MCF 10A (cell line): ENCODE results near the gene TGFBI. TPM values are rescaled to one million over a fixed set of nuclear protein-coding genes. Genes with fewer than 3 reads are reported as not detected.

Source experiments
- BruUV-seq: library from RNA; stranded (reverse); fragments of 400-500 nt; replicated peaks from 2 replicates; lab custom pipeline; 2021; lab: Mats Ljungman, UMichigan
- CTCF ChIA-PET: fragments of 300-600 bp; sonication (Branson Sonifier 250); formaldehyde crosslinking; extraction: SDS; loops from one replicate; lab custom pipeline; 2021; ENCODE audit warnings: antibody characterized with exemption, inconsistent platforms; lab: Yijun Ruan, JAX
- POLR2A ChIA-PET: fragments of 300-600, 350-650 bp; sonication (Branson Sonifier 250); formaldehyde crosslinking; extraction: SDS; loops from one replicate; lab custom pipeline; 2020; ENCODE audit warnings: antibody characterized with exemption, inconsistent platforms; lab: Yijun Ruan, JAX
- DNase-seq: peaks from one replicate; pipeline ENCODE4 v3.0.0-alpha.2; 2018; ENCODE audit not compliant: unreplicated experiment
- H3K27ac Mint-ChIP-seq: one replicate; pipeline ENCODE4 v1.8.0; 2022; ENCODE audit warnings: mild to moderate bottlenecking, low read depth, mixed read lengths; ENCODE audit not compliant: unreplicated experiment
- H3K27me3 Mint-ChIP-seq: one replicate; pipeline ENCODE4 v1.8.0; 2022; ENCODE audit warnings: mixed read lengths; ENCODE audit not compliant: insufficient read depth, unreplicated experiment
- H3K36me3 Mint-ChIP-seq: one replicate; pipeline ENCODE4 v1.8.0; 2022; ENCODE audit warnings: mild to moderate bottlenecking, moderate library complexity, mixed read lengths; ENCODE audit not compliant: insufficient read depth, unreplicated experiment
- H3K4me1 Mint-ChIP-seq: one replicate; pipeline ENCODE4 v1.8.0; 2022; ENCODE audit warnings: mixed read lengths; ENCODE audit not compliant: insufficient read depth, unreplicated experiment
- H3K4me3 Mint-ChIP-seq: one replicate; pipeline ENCODE4 v1.8.0; 2022; ENCODE audit warnings: mild to moderate bottlenecking, moderate library complexity, mixed read lengths; ENCODE audit not compliant: unreplicated experiment
- H3K9me3 Mint-ChIP-seq: one replicate; pipeline ENCODE4 v1.8.0; 2022; ENCODE audit warnings: mixed read lengths; ENCODE audit not compliant: unreplicated experiment
- intact Hi-C: fragments of 100-400 bp; cut with micrococcal nuclease; formaldehyde crosslinking; loops from 2 replicates; pipeline ENCODE4 v1.14.1; 2022
- total RNA-seq: library from RNA; stranded (reverse); gene quantifications from 2 replicates; pipeline ENCODE4 v1.2.3, GENCODE V29; 2022
- TF ChIP-seq, protein P1 (sequence below): fragments of 200-600 bp; IDR thresholded peaks from one replicate; pipeline ENCODE4 v1.8.0; 2022; ENCODE audit warnings: antibody characterized with exemption, mild to moderate bottlenecking; ENCODE audit not compliant: unreplicated experiment

Gene TGFBI
- total RNA-seq, 1 experiment from 2014 or later: 892 TPM

DNA sequence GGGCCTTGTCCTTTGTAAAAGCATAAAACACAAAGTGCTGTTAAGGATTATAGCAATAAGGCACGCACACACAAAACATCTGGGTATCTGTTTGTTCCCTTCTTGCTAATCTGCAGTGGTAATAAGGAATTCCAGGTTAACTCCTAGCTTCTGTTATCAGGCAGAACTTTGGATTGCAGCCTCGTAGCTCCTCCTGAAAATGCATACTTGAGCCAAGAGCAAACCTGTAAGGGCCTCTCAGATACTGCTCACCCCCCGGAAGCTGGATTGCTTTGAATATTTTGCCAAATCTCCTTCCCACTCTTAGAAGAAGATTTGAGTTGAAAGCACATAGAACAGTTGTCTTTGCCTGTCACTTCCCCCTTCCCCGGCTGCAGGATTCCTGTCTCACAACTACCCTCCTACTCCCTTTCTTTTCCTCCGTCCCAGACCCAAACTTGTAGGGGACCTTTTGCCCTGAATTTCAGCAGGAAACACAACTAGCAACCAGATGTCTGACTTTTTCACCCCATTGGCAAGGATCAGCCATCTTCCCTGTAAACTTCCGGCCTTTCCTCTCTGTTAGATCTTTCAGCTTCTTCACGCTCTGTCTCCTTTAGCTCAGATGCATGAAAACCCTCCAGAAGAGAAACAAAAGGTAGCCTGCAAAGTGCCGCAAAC is 75.6 kb downstream of the TGFBI start:
- intact Hi-C loops: no loop called here
- CTCF ChIA-PET: interaction anchor here (0.8 to 3.7 kb wide), 4 partner anchors 8 to 160 kb away, joined by 3 to 14 read pairs (median 4); no protein-coding TSS in a partner anchor
- Mint-ChIP-seq H3K27me3 (no peaks in the 10 kb centered on the region), H3K4me3 (no peak overlapping the region), H3K4me1 (peaks cover 16% of the 10 kb centered on the region), H3K27ac (no peak overlapping the region), H3K9me3 (no peaks in the 10 kb centered on the region), H3K36me3 (no peaks in the 10 kb centered on the region)
- TF ChIP-seq, protein P1, sequence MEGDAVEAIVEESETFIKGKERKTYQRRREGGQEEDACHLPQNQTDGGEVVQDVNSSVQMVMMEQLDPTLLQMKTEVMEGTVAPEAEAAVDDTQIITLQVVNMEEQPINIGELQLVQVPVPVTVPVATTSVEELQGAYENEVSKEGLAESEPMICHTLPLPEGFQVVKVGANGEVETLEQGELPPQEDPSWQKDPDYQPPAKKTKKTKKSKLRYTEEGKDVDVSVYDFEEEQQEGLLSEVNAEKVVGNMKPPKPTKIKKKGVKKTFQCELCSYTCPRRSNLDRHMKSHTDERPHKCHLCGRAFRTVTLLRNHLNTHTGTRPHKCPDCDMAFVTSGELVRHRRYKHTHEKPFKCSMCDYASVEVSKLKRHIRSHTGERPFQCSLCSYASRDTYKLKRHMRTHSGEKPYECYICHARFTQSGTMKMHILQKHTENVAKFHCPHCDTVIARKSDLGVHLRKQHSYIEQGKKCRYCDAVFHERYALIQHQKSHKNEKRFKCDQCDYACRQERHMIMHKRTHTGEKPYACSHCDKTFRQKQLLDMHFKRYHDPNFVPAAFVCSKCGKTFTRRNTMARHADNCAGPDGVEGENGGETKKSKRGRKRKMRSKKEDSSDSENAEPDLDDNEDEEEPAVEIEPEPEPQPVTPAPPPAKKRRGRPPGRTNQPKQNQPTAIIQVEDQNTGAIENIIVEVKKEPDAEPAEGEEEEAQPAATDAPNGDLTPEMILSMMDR: no peak
- DNase-seq: no peak
- BruUV-seq: no TSS peak
- POLR2A ChIA-PET: interaction anchor here (0.5 to 4.5 kb wide), 10 partner anchors 8 to 167 kb away, joined by 3 to 30 read pairs (median 3); partner anchors contain the start of gene SMAD5

- ChIA-PET POLR2A (interaction anchor here (0.7 to 4.5 kb wide), 3 partner anchors 27 to 117 kb away, joined by 3 to 30 read pairs (median 4); partner anchors contain the start of gene SMAD5), CTCF (interaction anchor here (0.6 to 3.7 kb wide), 6 partner anchors 17 to 206 kb away, joined by 3 to 14 read pairs (median 3); no protein-coding TSS in a partner anchor)
- Mint-ChIP-seq H3K4me3 (no peak overlapping the region), H3K4me1 (peaks cover 16% of the 10 kb centered on the region), H3K9me3 (no peaks in the 10 kb centered on the region), H3K27me3 (no peaks in the 10 kb centered on the region), H3K36me3 (no peaks in the 10 kb centered on the region), H3K27ac (peak overlapping the region; percentile 80)
- TF ChIP-seq, protein P1: no peak
- intact Hi-C loops: no loop called here
- no TSS peak for BruUV-seq
- DNase-seq: no peak
These were observed 77.7 kb downstream of the TGFBI start for GRCh38 chr5:136106351-136107031.

DNA sequence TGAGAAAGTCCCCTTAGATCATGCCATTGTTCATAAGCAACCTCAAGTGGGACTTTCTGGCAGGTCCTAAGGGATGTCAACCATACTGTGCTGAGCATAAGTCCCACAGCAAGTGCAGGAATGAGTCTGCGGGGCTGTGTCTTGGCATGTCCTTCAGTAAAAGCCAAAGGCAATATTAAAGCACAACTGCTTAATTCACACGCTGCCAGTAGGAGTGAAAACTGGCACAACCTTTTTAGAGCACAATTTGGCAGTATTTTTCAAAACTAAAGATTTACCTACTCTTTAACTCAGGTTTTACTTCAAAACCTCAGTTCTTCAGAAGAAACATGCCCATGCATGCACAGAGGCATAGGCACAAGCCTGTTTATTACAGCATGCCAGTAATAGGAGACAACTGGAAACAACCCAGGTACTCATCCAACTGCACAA is 79.4 kb downstream of the TGFBI start:
- TF ChIP-seq, protein P1: no peak
- no peaks in the 10 kb centered on the region for H3K27me3 Mint-ChIP-seq
- peak overlapping the region; percentile 80 for H3K27ac Mint-ChIP-seq
- intact Hi-C loops: no loop called here
- no peaks in the 10 kb centered on the region for H3K9me3 Mint-ChIP-seq
- H3K4me3 Mint-ChIP-seq: no peak overlapping the region
- peaks cover 16% of the 10 kb centered on the region for H3K4me1 Mint-ChIP-seq
- CTCF ChIA-PET: interaction anchor here (0.5 to 3.6 kb wide), 7 partner anchors 18 to 220 kb away, joined by 3 to 20 read pairs (median 6); partner anchors contain the start of gene SMAD5
- POLR2A ChIA-PET: interaction anchor here (1.4 to 3.2 kb wide), 6 partner anchors 8 to 80 kb away, joined by 3 to 42 read pairs (median 5); partner anchors contain the start of genes SMAD5 and TGFBI
- peak; percentile 48 for DNase-seq
- no peaks in the 10 kb centered on the region for H3K36me3 Mint-ChIP-seq
- BruUV-seq: no TSS peak

GRCh38 chr5:136108766-136109165 is 80.0 kb downstream of the TGFBI start:
- ChIA-PET POLR2A (interaction anchor here (0.6 to 3.2 kb wide), 9 partner anchors 8 to 81 kb away, joined by 3 to 42 read pairs (median 4); partner anchors contain the start of genes SMAD5 and TGFBI), CTCF (interaction anchor here (0.8 to 3.6 kb wide), 7 partner anchors 13 to 220 kb away, joined by 3 to 20 read pairs (median 6); partner anchors contain the start of gene SMAD5)
- H3K9me3 Mint-ChIP-seq: no peaks in the 10 kb centered on the region
- H3K27ac Mint-ChIP-seq: peak overlapping the region; percentile 80
- H3K4me1 Mint-ChIP-seq: peaks cover 16% of the 10 kb centered on the region
- intact Hi-C loops: no loop called here
- TF ChIP-seq, protein P1: no peak
- no peaks in the 10 kb centered on the region for H3K27me3 Mint-ChIP-seq
- H3K4me3 Mint-ChIP-seq: no peak overlapping the region
- BruUV-seq: no TSS peak
- H3K36me3 Mint-ChIP-seq: no peaks in the 10 kb centered on the region
- no peak for DNase-seq
